Mucosa of descending colon (tissue), 3 donors: ENCODE measurements around the gene KAT2A. TPM values are rescaled to one million over a fixed set of nuclear protein-coding genes. Genes with fewer than 3 reads are reported as not detected.

Source experiments
- ATAC-seq: fragments of 200-7000 bp; cut with Tn5 transposase; one replicate; pipeline ENCODE4 v1.9.1; 2020; ENCODE audit warnings: mild to moderate bottlenecking, moderate library complexity
- DNase-seq, 3 donors: peaks; one replicate each; pipeline ENCODE4 v3.0.0-alpha.2; 2020
- H3K36me3 ChIP-seq: fragments of 200-600 bp; one replicate; pipeline ENCODE4 v1.8.0; 2021; ENCODE audit warnings: low read depth, mild to moderate bottlenecking
- H3K4me1 ChIP-seq: fragments of 200-600 bp; one replicate; pipeline ENCODE4 v1.8.0; 2021; ENCODE audit warnings: low read depth, mild to moderate bottlenecking
- H3K4me3 ChIP-seq: fragments of 200-600 bp; one replicate; pipeline ENCODE4 v1.8.0; 2021; ENCODE audit warnings: mild to moderate bottlenecking
- H3K9me3 ChIP-seq: fragments of 200-600 bp; one replicate; pipeline ENCODE4 v1.8.0; 2021; ENCODE audit warnings: mild to moderate bottlenecking
- intact Hi-C, 2 donors: fragments of 100-400 bp; cut with DNase I in 1 of 2; cut with micrococcal nuclease in 1 of 2; formaldehyde crosslinking; loops; one replicate each; pipeline versions ENCODE4 v1.11.0 to v1.11.1; 2022; cut with DNase I, micrococcal nuclease
- total RNA-seq, 3 donors: library from RNA; stranded (reverse); fragmentation: NEBNext Ultra II Directional in 2 of 3; extraction: Animal tissue kit (Norgen Biotek cat#: 25700) in 2 of 3; gene quantifications; one replicate each; pipeline versions ENCODE4 v1.2.1 to v1.2.4, GENCODE V29; 2021 to 2023
- TF ChIP-seq, protein P1 (sequence below): fragments of 200-600 bp; IDR thresholded peaks from one replicate; pipeline ENCODE4 v1.8.0; 2022; ENCODE audit warnings: antibody characterized with exemption, mild to moderate bottlenecking
- donor health status: DM: no; HTN: no; CAD: no; lungs with moderate emphysema.
- donor health status: DM: no; HTN: no; CAD: no.
- donor health status: DM: no; HTN: yes; CAD: no.

Gene KAT2A
- total RNA-seq, 3 donors from 2014 or later = 21.6 to 47.8 (median 31.4) TPM

DNA sequence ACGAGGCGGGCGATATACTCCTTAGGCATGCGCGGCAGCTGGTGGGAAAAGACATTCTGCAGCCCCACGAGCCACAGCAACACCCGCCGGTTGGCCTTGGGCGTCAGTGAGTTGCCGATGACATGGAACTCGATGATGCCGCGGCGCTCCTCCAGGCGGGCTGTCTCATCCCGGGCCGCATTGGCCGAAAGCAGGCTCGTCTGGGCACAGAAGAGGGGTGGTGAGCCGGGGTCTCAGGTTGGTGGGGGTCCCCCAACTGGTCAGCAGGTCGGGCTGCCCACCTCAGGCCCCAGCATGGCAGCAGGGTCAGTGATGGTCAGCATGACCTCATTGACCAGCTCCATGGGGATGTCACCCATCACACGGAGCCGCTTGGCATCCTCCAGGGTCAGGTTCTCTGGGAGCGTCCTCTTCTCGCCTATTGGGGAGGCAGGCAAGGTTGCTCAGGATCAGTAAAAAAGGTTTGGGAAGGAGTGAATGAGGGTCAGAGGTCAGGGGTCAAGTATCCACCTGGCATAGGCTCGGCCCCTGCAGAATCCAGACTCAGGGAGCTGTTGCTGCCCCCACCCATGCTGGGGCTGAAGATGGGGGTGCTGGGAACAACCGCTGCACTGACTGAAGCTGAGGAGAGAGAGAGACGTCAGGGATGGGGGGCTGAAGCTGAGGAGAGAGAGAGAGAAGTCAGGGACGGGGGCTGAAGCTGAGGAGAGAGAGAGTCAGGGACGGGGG is 3.6 kb downstream of the KAT2A start:
- ATAC-seq = no peak
- Histone ChIP-seq H3K4me1 (peaks cover 24% of the 10 kb centered on the region), H3K4me3 (no peak overlapping the region), H3K36me3 (no peaks in the 10 kb centered on the region), H3K9me3 (no peaks in the 10 kb centered on the region)
- DNase-seq = peak in 1 of 3 donors; percentile 61
- intact Hi-C loops = loop anchor here (5.0 to 10.0 kb wide), 2 partner anchors 50 to 153 kb away; partner anchors contain the start of gene CNP (in 1 of the 2)
- TF ChIP-seq, protein P1, sequence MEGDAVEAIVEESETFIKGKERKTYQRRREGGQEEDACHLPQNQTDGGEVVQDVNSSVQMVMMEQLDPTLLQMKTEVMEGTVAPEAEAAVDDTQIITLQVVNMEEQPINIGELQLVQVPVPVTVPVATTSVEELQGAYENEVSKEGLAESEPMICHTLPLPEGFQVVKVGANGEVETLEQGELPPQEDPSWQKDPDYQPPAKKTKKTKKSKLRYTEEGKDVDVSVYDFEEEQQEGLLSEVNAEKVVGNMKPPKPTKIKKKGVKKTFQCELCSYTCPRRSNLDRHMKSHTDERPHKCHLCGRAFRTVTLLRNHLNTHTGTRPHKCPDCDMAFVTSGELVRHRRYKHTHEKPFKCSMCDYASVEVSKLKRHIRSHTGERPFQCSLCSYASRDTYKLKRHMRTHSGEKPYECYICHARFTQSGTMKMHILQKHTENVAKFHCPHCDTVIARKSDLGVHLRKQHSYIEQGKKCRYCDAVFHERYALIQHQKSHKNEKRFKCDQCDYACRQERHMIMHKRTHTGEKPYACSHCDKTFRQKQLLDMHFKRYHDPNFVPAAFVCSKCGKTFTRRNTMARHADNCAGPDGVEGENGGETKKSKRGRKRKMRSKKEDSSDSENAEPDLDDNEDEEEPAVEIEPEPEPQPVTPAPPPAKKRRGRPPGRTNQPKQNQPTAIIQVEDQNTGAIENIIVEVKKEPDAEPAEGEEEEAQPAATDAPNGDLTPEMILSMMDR = no peak

DNA sequence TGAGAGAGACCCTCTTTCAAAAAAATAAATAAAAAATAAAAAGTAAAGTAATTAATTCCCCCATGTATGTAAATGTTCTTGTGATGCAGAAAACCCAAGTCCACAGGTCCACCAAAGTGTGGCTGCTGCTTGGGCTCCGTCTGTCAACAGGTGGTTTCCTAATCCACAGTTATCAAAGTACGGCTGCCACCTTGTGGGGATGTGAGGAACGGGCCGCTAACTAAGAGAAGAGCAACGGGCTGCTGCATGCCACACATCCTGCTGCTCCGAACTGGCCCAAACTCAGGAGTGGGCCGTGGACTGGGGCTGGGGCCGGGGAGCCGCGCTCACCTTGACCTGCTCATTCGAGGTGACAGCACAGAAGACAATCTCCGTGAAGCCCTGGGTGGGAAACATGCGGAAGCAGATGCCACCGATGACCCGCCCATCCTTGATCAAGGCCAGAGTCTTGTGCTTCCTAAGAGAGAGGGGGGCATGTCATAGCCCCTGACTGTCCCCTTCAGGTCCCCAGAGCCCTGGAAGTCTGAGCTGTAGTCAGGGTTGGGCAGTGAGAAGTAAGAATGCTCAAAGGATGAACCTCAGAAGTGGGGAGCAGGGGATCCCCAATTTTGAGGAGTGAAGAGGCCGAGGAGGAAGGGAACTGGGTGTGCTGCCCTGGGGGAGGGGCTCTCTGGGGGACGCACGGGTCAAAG is 4.3 kb downstream of the KAT2A start:
- TF ChIP-seq, protein P1 = peak; percentile 77
- peaks cover 24% of the 10 kb centered on the region for H3K4me1 ChIP-seq
- DNase-seq = peak; percentile 84 to 94 (median 88)
- ATAC-seq = peak; percentile 53
- H3K36me3 ChIP-seq = no peaks in the 10 kb centered on the region
- no peaks in the 10 kb centered on the region for H3K9me3 ChIP-seq
- no peak overlapping the region for H3K4me3 ChIP-seq
- intact Hi-C loops = loop anchor here (5.0 to 10.0 kb wide), 2 partner anchors 50 to 152 kb away; partner anchors contain the start of gene CNP (in 1 of the 2)

DNA sequence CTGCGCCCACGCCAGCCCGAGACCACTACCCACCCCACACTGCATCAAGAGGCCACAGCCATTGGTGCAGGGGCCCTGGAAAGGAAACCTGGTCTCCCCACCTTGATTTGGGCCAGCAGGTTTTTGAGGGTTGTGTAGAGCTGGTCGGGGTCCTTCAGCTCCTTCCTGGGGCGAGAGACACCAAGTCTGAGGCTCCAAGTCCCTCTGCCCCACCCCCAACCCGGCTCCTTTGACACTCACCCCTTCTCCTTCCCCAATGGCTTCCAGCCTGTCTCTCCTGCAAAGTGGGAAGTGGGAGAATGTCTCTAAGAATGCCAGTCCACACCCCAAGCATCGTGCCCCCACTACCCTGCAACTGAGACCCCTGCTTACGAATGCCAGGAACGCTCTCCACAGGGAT is 7.0 kb downstream of the KAT2A start:
- TF ChIP-seq, protein P1 = no peak
- no peak overlapping the region for H3K4me3 ChIP-seq
- intact Hi-C loops = loop anchor here in 1 of 2 donors (10.0 kb wide), 1 partner anchor 149 kb away; the partner anchor contains the start of gene CNP
- ATAC-seq = no peak
- DNase-seq = no peak
- no peaks in the 10 kb centered on the region for H3K36me3 ChIP-seq
- H3K4me1 ChIP-seq = peaks cover 18% of the 10 kb centered on the region
- no peaks in the 10 kb centered on the region for H3K9me3 ChIP-seq

DNA sequence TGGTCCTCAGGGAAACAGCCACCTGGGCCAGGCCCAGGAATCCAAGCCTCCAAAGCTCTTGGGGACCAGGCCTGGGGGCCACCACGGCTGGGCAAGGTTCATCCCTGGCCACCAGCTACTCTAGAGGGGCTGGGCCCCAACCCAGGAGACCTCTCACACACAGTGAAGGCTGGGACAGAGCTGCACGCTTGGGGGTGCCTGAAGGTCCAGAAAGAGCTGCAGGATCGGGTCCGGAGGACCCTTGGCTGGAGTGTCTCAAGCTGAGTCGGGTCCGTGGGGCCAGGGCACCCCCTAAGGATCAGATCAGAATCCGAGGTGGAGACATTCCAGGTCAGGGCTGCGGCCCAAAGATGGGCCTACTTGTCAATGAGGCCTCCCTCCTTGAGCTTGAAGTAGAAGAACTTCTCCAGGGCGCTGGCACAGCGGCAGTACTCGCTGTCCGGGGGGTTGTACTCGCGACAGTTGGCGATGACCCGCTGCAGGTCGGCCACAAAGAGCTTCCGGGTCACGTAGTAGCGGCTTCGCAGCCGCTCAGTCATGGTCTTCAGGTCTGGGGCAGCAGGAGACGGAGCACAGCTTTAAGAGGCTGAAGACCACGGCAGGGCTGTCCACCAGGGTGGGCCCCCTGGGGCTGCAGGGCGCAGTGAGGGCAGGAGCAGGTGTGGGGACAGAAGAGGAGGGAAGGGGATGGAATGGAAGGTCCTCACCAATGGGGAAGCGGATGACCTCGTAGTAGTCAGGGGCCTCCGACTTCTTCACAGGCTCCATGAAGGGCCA is 7.7 kb downstream of the KAT2A start:
- intact Hi-C loops = loop anchor here in 1 of 2 donors (10.0 kb wide), 1 partner anchor 149 kb away; the partner anchor contains the start of gene CNP
- TF ChIP-seq, protein P1 = no peak
- DNase-seq (peak in 1 of 3 donors; percentile 37), ATAC-seq (no peak)
- Histone ChIP-seq H3K9me3 (no peaks in the 10 kb centered on the region), H3K4me3 (no peak overlapping the region), H3K4me1 (peaks cover 18% of the 10 kb centered on the region), H3K36me3 (no peaks in the 10 kb centered on the region)

DNA sequence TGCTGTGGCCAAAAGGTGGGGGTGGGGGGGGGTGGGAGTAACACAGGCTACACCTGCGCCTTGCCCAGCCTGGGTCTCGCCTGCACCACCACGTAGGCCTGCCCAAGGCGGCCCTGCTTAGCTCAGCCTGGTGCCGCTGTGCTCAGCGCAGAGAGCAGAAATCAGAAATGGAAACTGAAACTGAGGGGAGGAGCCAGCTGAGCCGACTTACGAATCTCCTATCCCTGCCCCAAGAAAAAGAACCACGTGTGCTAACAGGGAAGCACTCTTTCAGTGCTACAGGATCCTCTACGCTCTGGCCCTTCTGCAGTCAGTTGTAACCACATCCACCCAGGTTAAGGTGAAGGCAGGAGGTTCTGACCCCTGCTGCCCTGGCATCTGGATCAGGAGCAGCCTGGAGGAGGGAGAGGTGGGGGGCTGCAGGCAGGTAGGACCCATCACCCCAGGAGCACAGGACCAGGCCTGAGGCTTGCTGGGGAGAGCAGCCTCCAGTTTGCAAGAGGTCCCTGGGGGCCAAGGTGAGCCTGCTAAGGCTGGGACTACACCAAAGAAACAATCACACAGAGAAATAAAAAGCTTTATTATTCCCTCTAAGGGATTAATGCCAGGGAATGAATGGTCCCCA is 8.5 kb downstream of the KAT2A start, which contains the start of gene DHX58:
Gene DHX58 (minus strand): TSS at position 163 of the 625 bp plus-strand sequence. CDS start 822 bp downstream, outside the sequence.
- Histone ChIP-seq H3K9me3 (no peaks in the 10 kb centered on the region), H3K4me3 (peak within 1 kb of the TSS; percentile 19), H3K36me3 (no peaks in the 10 kb centered on the region), H3K4me1 (peaks cover 18% of the 10 kb centered on the region)
- DNase-seq (peak; percentile 81 to 89 (median 85)), ATAC-seq (peak; percentile 89)
- TF ChIP-seq, protein P1 = no peak
- intact Hi-C loops = loop anchor here in 1 of 2 donors (10.0 kb wide), 1 partner anchor 148 kb away; the partner anchor contains the start of gene CNP
